ENCODE results near the gene CYP51A1.
"Not testable (repeated sequence)": the region's sequence is repeated elsewhere in the genome, so short reads cannot be mapped to it uniquely, and the experiment has no call there.

The CYP51A1 gene

DNA sequence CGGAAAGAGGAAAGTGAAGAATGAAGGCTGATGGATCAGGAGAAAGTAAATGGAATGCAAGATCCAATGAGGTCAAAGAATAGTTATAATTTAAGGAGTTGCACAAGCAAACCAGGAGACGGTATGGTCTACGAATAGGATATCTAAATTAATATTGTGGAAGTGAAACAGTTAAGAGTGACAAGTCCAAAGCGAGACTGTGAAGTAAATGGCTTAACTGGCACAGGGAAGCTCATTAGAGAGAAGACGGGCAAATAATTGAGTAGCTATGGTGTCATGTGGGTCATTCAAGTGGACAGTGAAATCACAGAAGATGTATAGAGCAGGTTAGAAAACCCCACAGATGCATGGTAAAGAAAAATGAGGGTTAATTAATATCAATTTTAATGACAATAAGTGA is 3.2 kb downstream of the CYP51A1 start:
- DNase-seq (ENCODE audit: low spot score): no peak

- no peak for DNase-seq (ENCODE audit: low spot score)
Measured at GRCh38 chr7:92121681-92122080, 12.6 kb downstream of the CYP51A1 start.

GRCh38 chr7:92119213-92119759 is 15.0 kb downstream of the CYP51A1 start:
- DNase-seq (ENCODE audit: low spot score): no peak

GRCh38 chr7:92116949-92117348 is 17.3 kb downstream of the CYP51A1 start:
- DNase-seq (ENCODE audit: low spot score): no peak

DNA sequence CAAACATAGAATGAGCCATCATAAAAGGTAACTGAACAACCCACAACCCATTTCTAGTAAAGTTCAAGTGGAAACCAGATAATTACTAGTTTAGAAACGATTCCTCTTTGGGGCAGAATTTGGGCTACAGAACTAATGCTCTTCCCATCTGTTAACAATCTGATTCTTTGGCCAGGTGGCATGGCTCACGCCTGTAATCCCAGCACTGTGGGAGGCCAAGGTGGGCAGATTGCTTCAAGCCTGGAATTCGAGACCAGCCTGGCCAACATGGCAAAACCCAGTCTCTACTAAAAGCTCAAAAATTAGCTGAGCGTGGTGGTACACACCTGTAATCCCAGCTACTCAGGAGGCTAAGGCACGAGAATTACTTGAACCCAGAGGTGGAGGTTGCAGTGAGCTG is 18.5 kb downstream of the CYP51A1 start:
- no peak for DNase-seq (ENCODE audit: low spot score)

DNA sequence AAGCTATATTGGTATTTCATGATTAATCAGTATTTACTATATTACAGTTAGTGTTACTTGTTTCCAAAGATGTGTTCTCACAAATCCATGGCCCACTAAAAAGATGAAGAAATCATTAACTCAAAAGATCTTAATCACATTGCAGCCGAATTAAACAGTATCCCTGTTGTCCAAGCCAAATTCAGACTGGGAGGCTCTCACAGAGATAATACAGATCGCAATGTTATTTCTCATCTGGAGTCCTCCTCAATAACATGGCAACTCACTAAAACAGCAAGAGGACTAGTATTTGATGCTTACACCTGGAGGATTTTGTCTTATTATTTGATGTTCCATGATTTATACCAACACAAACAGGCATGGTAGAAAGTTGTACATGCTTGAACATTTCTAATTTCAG is 23.4 kb downstream of the CYP51A1 start:
- no peak for DNase-seq (ENCODE audit: low spot score)

DNA sequence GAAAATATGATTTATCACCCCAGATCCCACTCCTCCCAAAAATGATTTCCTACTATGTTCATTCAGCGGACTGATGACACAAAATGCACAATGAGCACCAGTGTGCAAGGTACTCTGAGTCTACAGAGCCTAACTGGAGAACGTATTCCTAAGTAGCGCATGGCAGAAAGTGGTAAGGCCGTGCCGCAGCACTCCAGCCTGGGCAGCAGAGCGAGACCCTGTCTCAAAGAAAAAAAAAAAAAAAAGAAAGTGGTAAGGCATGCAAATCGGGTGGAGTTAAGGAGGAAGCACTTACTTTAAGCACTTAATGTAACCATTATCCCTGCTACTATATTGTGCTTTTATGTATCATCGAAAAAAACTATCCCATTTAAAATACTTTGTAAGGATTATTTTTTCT is 25.5 kb downstream of the CYP51A1 start:
- DNase-seq (ENCODE audit: low spot score): no peak

- not testable (repeated sequence) for DNase-seq (ENCODE audit: low spot score)
Measured at GRCh38 chr7:92102862-92103261, 31.4 kb downstream of the CYP51A1 start.

DNA sequence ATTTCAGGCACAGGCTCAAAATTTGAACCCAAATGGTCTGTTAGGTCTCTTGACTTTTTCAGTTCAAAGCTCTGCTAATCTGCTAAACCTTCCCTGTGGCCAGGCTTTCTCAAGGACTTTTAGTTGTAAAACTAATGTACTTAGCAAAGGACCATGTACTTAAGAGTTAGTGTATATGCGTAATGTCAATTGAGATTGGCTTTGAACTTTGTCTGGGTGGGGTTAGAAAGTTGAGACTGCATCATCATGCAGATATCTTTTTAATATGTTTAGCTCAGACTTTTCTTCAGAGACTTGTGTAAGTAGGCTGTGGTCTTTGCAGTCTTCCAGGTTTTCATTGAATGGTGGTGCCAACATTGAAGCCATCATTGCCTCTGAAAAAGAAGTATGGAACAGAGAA is 33.7 kb downstream of the CYP51A1 start:
- no peak for DNase-seq (ENCODE audit: low spot score)

DNA sequence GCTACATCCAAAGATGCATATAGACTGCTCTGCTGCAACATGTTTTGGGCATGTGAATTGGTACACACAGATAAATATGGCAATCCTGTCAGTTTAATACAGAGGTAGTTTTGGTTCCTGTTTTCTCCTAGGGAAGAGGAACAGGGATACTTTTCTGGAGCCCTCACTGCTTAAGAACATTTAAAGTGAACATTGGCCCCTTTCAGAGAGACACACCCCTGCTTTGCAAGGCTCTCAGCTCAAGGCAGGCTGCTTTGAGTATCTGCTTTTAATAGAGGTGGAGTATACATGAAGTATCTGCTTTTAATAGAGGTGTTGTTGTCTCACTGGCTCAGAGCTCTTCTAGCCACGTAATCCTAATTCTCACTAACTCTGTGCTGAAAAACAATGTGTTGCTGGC is 38.9 kb downstream of the CYP51A1 start:
- DNase-seq (ENCODE audit: low spot score): no peak

DNA sequence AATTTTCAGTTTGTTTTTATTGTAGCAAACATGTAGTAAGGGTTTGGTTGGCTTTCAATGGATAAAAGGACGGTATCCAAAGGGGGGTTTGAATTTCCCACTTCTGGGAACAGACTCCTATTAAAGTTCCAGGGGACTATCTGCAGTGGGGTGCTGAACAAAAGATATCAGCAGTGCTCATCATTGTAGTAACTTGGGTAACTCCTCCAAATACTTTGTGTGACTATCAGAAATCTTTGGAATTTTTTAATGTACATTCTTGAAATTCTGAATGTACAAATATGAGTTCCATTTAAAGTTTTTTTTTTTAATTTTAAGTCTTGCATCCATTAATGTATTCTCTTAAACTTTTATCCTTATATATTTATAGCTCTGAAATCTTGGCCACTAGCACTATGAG is 42.1 kb downstream of the CYP51A1 start:
- peak; percentile 9 for DNase-seq (ENCODE audit: low spot score)

GRCh38 chr7:92088266-92088665 is 46.0 kb downstream of the CYP51A1 start:
- no peak for DNase-seq (ENCODE audit: low spot score)

- DNase-seq (ENCODE audit: low spot score): not testable (repeated sequence)
Measured at GRCh38 chr7:92083922-92084321, 50.4 kb downstream of the CYP51A1 start.

DNA sequence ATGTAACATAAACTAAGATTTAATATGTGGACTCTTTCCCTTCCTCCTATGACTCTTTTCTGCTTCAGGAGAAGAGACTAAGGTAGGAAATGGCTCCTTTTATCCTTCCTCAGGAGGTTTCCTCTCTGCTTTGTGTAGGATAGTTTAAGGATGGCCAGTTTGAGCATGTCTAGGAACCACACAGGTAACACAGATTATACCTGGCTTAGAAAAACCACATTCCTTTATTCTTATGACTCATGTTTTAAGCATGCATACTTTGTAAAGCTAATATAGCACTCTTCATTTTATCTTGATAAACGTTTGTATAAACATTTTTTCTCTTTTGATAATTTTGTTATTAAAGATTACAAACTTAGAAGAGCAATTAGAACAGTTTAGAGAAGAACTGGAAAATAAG is 57.8 kb downstream of the CYP51A1 start:
- DNase-seq (ENCODE audit: low spot score): no peak

DNA sequence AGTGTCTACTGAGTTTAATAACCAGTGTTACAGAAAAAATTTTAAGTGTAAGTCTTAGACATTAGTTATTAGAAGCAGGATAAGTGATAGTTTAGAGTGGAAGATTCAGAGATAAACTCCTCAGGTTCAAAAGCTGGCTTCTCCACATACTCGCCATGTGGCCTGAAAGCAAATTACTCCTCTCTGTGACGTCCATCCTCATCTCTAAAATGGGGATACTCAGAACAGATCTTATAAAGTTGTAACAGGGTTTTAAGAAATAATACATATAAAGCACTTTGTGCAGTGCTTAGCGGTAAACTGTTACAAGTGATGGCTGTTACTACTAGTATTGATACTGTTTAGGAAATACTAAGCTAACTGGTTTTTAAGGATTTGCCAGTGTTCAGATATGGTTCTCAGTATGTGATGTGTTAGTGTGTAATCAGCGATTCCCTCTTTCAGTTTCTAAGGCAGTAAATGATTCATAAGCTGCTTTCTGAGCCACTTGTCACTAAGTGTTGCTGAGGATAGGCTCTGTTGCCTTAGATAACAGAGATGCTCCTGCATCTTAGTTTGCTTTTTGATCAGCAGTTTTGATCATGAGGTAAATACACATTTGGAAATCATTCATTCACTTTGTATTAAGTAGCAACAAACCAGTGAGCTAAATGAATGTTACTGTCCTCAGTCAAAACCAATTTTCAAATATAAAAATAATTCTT is 58.7 kb downstream of the CYP51A1 start:
- DNase-seq (ENCODE audit: low spot score): no peak

DNA sequence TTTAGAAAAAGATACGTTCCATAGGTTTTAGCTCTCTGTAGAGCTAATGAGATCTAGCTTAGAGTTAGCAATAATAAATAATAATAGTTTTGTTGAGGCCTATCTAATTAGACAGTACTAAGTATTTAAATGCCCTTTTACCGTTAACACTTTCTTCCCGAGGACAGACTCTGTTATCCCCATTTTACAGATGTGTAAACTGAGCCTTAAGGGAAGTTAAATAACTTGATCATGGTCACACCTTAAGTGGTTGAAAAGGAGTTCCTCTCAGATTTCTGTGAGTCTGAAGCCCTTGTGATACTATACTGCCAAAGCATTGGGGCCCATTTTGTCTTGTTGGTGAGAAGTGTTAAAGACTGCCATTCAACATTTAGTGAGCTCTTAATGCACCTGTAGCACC is 61.6 kb downstream of the CYP51A1 start:
- DNase-seq (ENCODE audit: low spot score): no peak

DNA sequence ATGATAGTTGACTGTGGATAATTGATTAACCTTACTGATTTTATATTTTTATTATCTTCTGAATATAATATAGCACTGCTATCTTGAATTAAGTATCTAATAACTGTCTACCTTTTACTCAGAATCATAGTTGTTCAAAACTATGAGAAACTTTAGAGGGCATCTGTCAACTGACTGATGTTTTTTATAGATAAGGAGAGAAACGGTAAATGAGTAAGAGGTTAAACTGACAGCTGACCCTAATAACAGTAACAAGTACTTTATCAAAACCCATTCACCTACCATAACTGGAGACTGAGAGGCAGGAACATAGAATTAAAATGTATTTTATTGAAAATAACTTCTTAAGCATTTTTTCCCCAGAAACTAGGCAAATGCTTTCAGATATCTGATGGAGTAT is 62.2 kb downstream of the CYP51A1 start:
- DNase-seq (ENCODE audit: low spot score): no peak

- no peak for DNase-seq (ENCODE audit: low spot score)
Measured at GRCh38 chr7:92071032-92071431, 63.2 kb downstream of the CYP51A1 start.

DNA sequence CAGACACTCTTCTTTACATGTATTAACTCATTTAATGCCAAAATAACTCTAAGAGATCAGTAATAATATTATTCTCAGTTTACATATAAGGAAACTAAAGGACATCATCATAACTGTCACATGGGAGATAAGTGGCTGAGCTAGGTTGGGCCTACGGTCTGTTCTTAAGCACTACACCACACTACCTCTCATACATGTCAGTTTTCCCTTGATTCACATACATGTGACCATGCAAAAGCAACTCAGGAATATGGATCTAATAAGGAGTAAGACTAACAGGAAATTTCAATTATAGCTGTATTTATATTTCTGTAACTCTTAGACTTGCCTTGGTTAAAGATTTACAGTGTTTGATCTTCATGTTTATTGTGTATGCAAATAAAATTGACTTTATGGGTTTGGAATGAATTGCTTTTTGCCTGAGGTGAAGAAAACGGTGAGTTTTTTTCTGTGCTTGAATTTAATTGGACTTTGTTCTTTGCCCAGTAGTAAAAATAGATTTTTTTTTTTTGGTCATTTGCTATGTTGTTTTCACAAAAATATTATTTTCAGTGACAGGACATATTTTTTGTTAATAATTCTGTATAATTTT is 69.7 kb downstream of the CYP51A1 start:
- DNase-seq (ENCODE audit: low spot score): no peak

All from AG20443 (cell line).